K562 (cell line): ENCODE results near the gene PTH2. TPM values are rescaled to one million over a fixed set of nuclear protein-coding genes. Genes with fewer than 3 reads are reported as not detected.

ENCODE experiments used
- CHD1 ChIP-seq: fragments of 200-600 bp; sonication (generic); IDR thresholded peaks from one replicate; pipeline ENCODE4 v1.6.1; 2012; ENCODE audit warnings: mild to moderate bottlenecking, moderate library complexity, low read length, inconsistent platforms
- CLOCK ChIP-seq: fragments of 250-450 bp; sonication (Bioruptor Pico); IDR thresholded peaks from 2 replicates; pipeline ENCODE4 v1.4.0; 2020; ENCODE audit warnings: mild to moderate bottlenecking, moderate library complexity, borderline replicate concordance
- EGR1 ChIP-seq: fragments of 450-650 bp; conservative IDR thresholded peaks from 2 replicates; pipeline ENCODE4 v1.6.1; 2017; ENCODE audit warnings: mild to moderate bottlenecking
- GABPB2 ChIP-seq: fragments of 250-450 bp; sonication (Bioruptor Pico); conservative IDR thresholded peaks from 2 replicates; pipeline ENCODE4 v1.5.1; 2021; ENCODE audit warnings: mild to moderate bottlenecking
- POLR3A ChIP-seq: IDR thresholded peaks from 2 replicates; pipeline ENCODE4 v1.6.1; 2011; ENCODE audit warnings: borderline replicate concordance, mild to moderate bottlenecking, moderate library complexity; ENCODE audit not compliant: insufficient read length, insufficient read depth; ENCODE audit errors: extremely low read depth
- PRDM10 ChIP-seq: fragments of 450-650 bp; IDR thresholded peaks from 2 replicates; pipeline ENCODE4 v1.6.1; 2018; ENCODE audit not compliant: partially characterized antibody
- SAP30 ChIP-seq: fragments of 200-600 bp; sonication (generic); IDR thresholded peaks from 2 replicates; pipeline ENCODE4 v1.6.1; 2012; ENCODE audit warnings: borderline replicate concordance, low read depth, mild to moderate bottlenecking, moderate library complexity, low read length, control low read depth, inconsistent platforms; ENCODE audit not compliant: insufficient read depth, poor library complexity, severe bottlenecking
- SNAPC5 ChIP-seq: fragments of 250-450 bp; sonication (Bioruptor Pico); IDR thresholded peaks from 2 replicates; pipeline ENCODE4 v1.8.0; 2021; ENCODE audit warnings: moderate library complexity, mild to moderate bottlenecking, inconsistent platforms
- ZBTB33 ChIP-seq: sonication (generic); formaldehyde crosslinking; IDR thresholded peaks from 2 replicates; pipeline ENCODE4 v1.8.1; 2023; ENCODE audit warnings: mild to moderate bottlenecking, missing genetic modification reagents
- ZNF274 ChIP-seq: IDR thresholded peaks from 2 replicates; pipeline ENCODE4 v1.6.1; 2011; ENCODE audit warnings: low read depth, mild to moderate bottlenecking, low read length, moderate library complexity, borderline replicate concordance
- ZNF41 ChIP-seq: fragments of 250-450 bp; sonication (Bioruptor Pico); conservative IDR thresholded peaks from 2 replicates; pipeline ENCODE4 v1.4.0; 2020; ENCODE audit warnings: mild to moderate bottlenecking
- ZNF512 ChIP-seq: IDR thresholded peaks from 2 replicates; pipeline ENCODE4 v1.6.1; 2016; ENCODE audit warnings: missing genetic modification characterization, missing compliant biosample characterization
- polyA plus RNA-seq, 8 experiments: library from polyadenylated mRNA; depleted of rRNA in 4 of 8; stranded (reverse) in 5 of 8; unstranded in 3 of 8; fragments of >200 nt; fragmentation: Nextera tagmentation in 2 of 8; fragmentation: Illumina TruSeq in 1 of 8; extraction: Ambion mirVana in 2 of 8; extraction: Trizol in 1 of 8; gene quantifications; 2 replicates each; pipeline versions ENCODE4 v1.2.1 to v1.2.3, GENCODE V29; 2011 to 2014; ENCODE audit warnings: inconsistent platforms in 1 of 8, missing spikeins in 1 of 8
- total RNA-seq, 7 experiments: library from RNA; depleted of rRNA in 6 of 7; stranded (reverse); fragments of >200 nt in 6 of 7; fragmentation: Illumina TruSeq in 2 of 7; extraction: Trizol in 2 of 7; gene quantifications; 2 replicates each; pipeline versions ENCODE4 v1.2.1 to v1.2.3, GENCODE V29; 2011 to 2021; ENCODE audit warnings: low replicate concordance in 1 of 7

The PTH2 gene
- total and polyA plus RNA-seq, 9 of the 15 experiments (the other 6 are each of a cell fraction or from before 2014, with no cell fraction given): 1.3 TPM; not detected in 8

GRCh38 chr19:49387936-49388372, 35.3 kb downstream of the PTH2 start, which contains the start of gene KASH5 (continued):
- TF ChIP-seq ZNF274 (no peak), SNAPC5 (CRISPR knock-in tag) (no peak), ZNF512 (tag) (no peak), GABPB2 (CRISPR knock-in tag) (no peak), EGR1 (peak; percentile 42), PRDM10 (no peak), ZNF41 (CRISPR knock-in tag) (no peak), POLR3A (no peak), ZBTB33 (CRISPR knock-in tag) (peak; percentile 98), SAP30 (no peak), CHD1 (no peak), CLOCK (CRISPR knock-in tag) (no peak)
